Activated T-helper 1 cell treated with anti-CD3 and anti-CD28 coated beads, Interleukin-2, amount 50 U/mL, for 16 hours (primary cell): Measurements from ENCODE around the gene SMCO2.

ENCODE experiments used
- DNase-seq, 2 donors: peaks; one replicate each; pipeline ENCODE4 v3.0.0-alpha.2; 2020; ENCODE audit warnings: low read depth in 1 of 2, low spot score in 1 of 2

SMCO2 gene

GRCh38 chr12:27451036-27451825 is 4.7 kb downstream of the SMCO2 start:
- DNase-seq = no peak

GRCh38 chr12:27453421-27453820 is 6.9 kb downstream of the SMCO2 start:
- DNase-seq = no peak

- DNase-seq = no peak
Observed at GRCh38 chr12:27455589-27455988, 9.1 kb downstream of the SMCO2 start.

- DNase-seq = no peak
Observed at GRCh38 chr12:27456618-27457017, 10.1 kb downstream of the SMCO2 start.

GRCh38 chr12:27460471-27460978 is 14.0 kb downstream of the SMCO2 start:
- DNase-seq = no peak

GRCh38 chr12:27462151-27462694 is 15.7 kb downstream of the SMCO2 start:
- DNase-seq = no peak

- no peak for DNase-seq
Observed at GRCh38 chr12:27462851-27463250, 16.3 kb downstream of the SMCO2 start.

- no peak for DNase-seq
Observed at GRCh38 chr12:27463511-27464219, 17.1 kb downstream of the SMCO2 start.

- DNase-seq = no peak
Observed at GRCh38 chr12:27464220-27464554, 17.7 kb downstream of the SMCO2 start.

- no peak for DNase-seq
Observed at GRCh38 chr12:27467641-27468040, 21.1 kb downstream of the SMCO2 start.

- DNase-seq = no peak
Observed at GRCh38 chr12:27468241-27468640, 21.7 kb downstream of the SMCO2 start.

GRCh38 chr12:27469176-27469736 is 22.7 kb downstream of the SMCO2 start:
- DNase-seq = no peak

GRCh38 chr12:27472604-27473003 is 26.1 kb downstream of the SMCO2 start:
- DNase-seq = no peak

- DNase-seq = no peak
Observed at GRCh38 chr12:27474344-27474743, 27.8 kb downstream of the SMCO2 start.

- no peak for DNase-seq
Observed at GRCh38 chr12:27477049-27477448, 30.5 kb downstream of the SMCO2 start.

GRCh38 chr12:27478949-27479348 is 32.4 kb downstream of the SMCO2 start:
- DNase-seq = no peak

- no peak for DNase-seq
Observed at GRCh38 chr12:27480016-27480415, 33.5 kb downstream of the SMCO2 start.

GRCh38 chr12:27486961-27487360 is 40.4 kb downstream of the SMCO2 start:
- no peak for DNase-seq

- DNase-seq = no peak
Observed at GRCh38 chr12:27488479-27488878, 41.9 kb downstream of the SMCO2 start.

- no peak for DNase-seq
Observed at GRCh38 chr12:27491226-27491625, 44.7 kb downstream of the SMCO2 start.

GRCh38 chr12:27493260-27493940 is 46.9 kb downstream of the SMCO2 start:
- no peak for DNase-seq
